PC-9 (cell line): ENCODE results near the gene SLC25A21. TPM values are rescaled to one million over a fixed set of nuclear protein-coding genes. Genes with fewer than 3 reads are reported as not detected.

Experiments used
- BruUV-seq: library from RNA; stranded (reverse); fragments of 400-500 nt; replicated peaks from 2 replicates; lab custom pipeline; 2021; lab: Mats Ljungman, UMichigan
- CTCF ChIA-PET: fragments of 300-600 bp; sonication (Branson Sonifier 250); formaldehyde crosslinking; loops from one replicate; lab custom pipeline; 2022; ENCODE audit warnings: antibody characterized with exemption; lab: Charles Lee
- POLR2A ChIA-PET: fragments of 300-600 bp; sonication (Branson Sonifier 250); formaldehyde crosslinking; loops from one replicate; lab custom pipeline; 2022; ENCODE audit warnings: antibody characterized with exemption; ENCODE audit not compliant: unreplicated experiment; lab: Charles Lee
- DNase-seq, 2 experiments: peaks; one replicate each; pipeline versions ENCODE4 v3.0.0 to v3.0.0-alpha.2; 2015 to 2022; ENCODE audit warnings: mixed read lengths in 1 of 2
- H2AFZ ChIP-seq: fragments of 200-600 bp; sonication (generic); 2 replicates; pipeline ENCODE4 v1.8.1; 2017; ENCODE audit warnings: antibody characterized with exemption
- H3F3A ChIP-seq: fragments of 200-600 bp; sonication (generic); 2 replicates; pipeline ENCODE4 v1.8.1; 2017; ENCODE audit warnings: antibody characterized with exemption, mild to moderate bottlenecking, low read depth; ENCODE audit not compliant: insufficient read depth
- H3K27ac ChIP-seq: fragments of 200-600 bp; sonication (generic); 2 replicates; pipeline ENCODE4 v1.6.1; 2016; ENCODE audit warnings: mixed run types
- H3K27me3 ChIP-seq: fragments of 200-600 bp; sonication (generic); 2 replicates; pipeline ENCODE4 v1.6.1; 2016; ENCODE audit warnings: low read depth, mixed run types; ENCODE audit not compliant: insufficient read depth
- H3K36me3 ChIP-seq: fragments of 200-600 bp; sonication (generic); 2 replicates; pipeline ENCODE4 v1.6.1; 2016; ENCODE audit warnings: low read depth, mixed run types
- H3K4me1 ChIP-seq: fragments of 200-600 bp; sonication (generic); replicated peaks from 2 replicates; pipeline ENCODE4 v1.6.1; 2016; ENCODE audit warnings: mixed run types; ENCODE audit not compliant: insufficient read depth
- H3K4me2 ChIP-seq: fragments of 200-600 bp; sonication (generic); 2 replicates; pipeline ENCODE4 v1.6.1; 2017; ENCODE audit warnings: mixed run types
- H3K4me3 ChIP-seq: fragments of 200-600 bp; sonication (generic); 2 replicates; pipeline ENCODE4 v1.6.1; 2016; ENCODE audit warnings: mixed run types
- H3K79me2 ChIP-seq: fragments of 200-600 bp; sonication (generic); 2 replicates; pipeline ENCODE4 v1.6.1; 2017; ENCODE audit warnings: low read depth, mixed run types
- H3K9me2 ChIP-seq: fragments of 200-600 bp; sonication (generic); 2 replicates; pipeline ENCODE4 v1.8.1; 2017; ENCODE audit warnings: mild to moderate bottlenecking; ENCODE audit not compliant: insufficient read depth
- H3K9me3 ChIP-seq: fragments of 200-600 bp; sonication (generic); 2 replicates; pipeline ENCODE4 v1.8.1; 2016; ENCODE audit warnings: low read depth; ENCODE audit not compliant: insufficient read depth
- H4K20me1 ChIP-seq: fragments of 200-600 bp; sonication (generic); 2 replicates; pipeline ENCODE4 v1.8.1; 2017; ENCODE audit not compliant: insufficient read depth
- EZH2 ChIP-seq: fragments of 200-600 bp; sonication (generic); IDR thresholded peaks from 2 replicates; pipeline ENCODE4 v1.8.0; 2017; ENCODE audit warnings: antibody characterized with exemption, low read depth
- intact Hi-C: fragments of 100-400 bp; cut with micrococcal nuclease; formaldehyde crosslinking; loops from one replicate; pipeline ENCODE4 v1.10.0; 2022; ENCODE audit not compliant: unreplicated experiment
- total RNA-seq: library from RNA; stranded (reverse); gene quantifications from 2 replicates; pipeline ENCODE4 v1.2.3, GENCODE V29; 2021
- TF ChIP-seq, protein P1 (sequence below): fragments of 200-600 bp; sonication (generic); conservative IDR thresholded peaks from 2 replicates; pipeline ENCODE4 v1.6.1; 2017; ENCODE audit warnings: mixed run types, antibody characterized with exemption, mild to moderate bottlenecking, moderate library complexity

The SLC25A21 gene
- total RNA-seq, 1 experiment from 2014 or later, result 3.2 TPM

DNA sequence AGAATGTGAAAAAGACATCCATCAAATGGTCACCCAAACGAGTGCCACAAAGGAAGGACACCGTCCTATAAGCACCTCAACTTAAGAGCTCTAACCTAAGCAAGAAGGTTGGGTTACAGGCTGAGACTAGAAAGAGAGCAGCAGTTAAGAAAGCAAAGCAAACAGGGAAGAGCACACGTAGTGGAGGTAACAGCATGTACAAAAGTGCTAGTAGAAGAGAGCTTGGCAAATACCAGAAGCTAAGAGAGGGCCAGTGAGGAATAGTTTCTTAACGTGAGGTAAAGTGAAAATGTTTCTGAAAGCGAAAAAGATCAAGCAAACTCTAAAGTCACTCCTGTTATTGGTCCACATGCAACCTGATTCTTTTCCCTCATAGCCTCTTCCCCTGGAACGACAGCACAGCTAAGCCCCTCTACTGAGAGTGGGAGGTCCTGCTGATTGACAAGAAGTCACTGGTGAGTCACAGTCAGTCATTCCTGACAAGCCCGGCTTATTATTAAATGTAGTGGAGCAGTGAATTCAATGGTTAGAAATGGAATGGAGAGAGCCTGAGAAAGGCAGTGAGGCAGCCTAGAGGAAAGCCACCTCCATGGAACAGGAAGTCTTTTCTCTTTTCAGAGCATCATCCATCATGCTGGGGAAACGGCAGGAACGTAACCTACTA, 204.4 kb downstream of the SLC25A21 start:
- BruUV-seq, result no TSS peak
- ChIA-PET CTCF (interaction anchor here (0.5 kb wide), 1 partner anchor 32 kb away, joined by 3 read pairs; no protein-coding TSS in a partner anchor), POLR2A (no interaction called here)
- Histone ChIP-seq H3K79me2 (no peaks in the 10 kb centered on the region), H3K36me3 (no peaks in the 10 kb centered on the region), H3K4me1 (peaks cover 1% of the 10 kb centered on the region), H4K20me1 (no peaks in the 10 kb centered on the region), H3K27me3 (no peaks in the 10 kb centered on the region), H3K27ac (no peak overlapping the region), H3K4me2 (no peak overlapping the region), H3K4me3 (no peak overlapping the region), H2AFZ (no peak overlapping the region), H3F3A (no peaks in the 10 kb centered on the region), H3K9me3 (no peaks in the 10 kb centered on the region), H3K9me2 (no peaks in the 10 kb centered on the region)
- TF ChIP-seq EZH2, result no peak
- TF ChIP-seq, protein P1, sequence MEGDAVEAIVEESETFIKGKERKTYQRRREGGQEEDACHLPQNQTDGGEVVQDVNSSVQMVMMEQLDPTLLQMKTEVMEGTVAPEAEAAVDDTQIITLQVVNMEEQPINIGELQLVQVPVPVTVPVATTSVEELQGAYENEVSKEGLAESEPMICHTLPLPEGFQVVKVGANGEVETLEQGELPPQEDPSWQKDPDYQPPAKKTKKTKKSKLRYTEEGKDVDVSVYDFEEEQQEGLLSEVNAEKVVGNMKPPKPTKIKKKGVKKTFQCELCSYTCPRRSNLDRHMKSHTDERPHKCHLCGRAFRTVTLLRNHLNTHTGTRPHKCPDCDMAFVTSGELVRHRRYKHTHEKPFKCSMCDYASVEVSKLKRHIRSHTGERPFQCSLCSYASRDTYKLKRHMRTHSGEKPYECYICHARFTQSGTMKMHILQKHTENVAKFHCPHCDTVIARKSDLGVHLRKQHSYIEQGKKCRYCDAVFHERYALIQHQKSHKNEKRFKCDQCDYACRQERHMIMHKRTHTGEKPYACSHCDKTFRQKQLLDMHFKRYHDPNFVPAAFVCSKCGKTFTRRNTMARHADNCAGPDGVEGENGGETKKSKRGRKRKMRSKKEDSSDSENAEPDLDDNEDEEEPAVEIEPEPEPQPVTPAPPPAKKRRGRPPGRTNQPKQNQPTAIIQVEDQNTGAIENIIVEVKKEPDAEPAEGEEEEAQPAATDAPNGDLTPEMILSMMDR, result no peak
- DNase-seq, result no peak
- intact Hi-C loops, result no loop called here

DNA sequence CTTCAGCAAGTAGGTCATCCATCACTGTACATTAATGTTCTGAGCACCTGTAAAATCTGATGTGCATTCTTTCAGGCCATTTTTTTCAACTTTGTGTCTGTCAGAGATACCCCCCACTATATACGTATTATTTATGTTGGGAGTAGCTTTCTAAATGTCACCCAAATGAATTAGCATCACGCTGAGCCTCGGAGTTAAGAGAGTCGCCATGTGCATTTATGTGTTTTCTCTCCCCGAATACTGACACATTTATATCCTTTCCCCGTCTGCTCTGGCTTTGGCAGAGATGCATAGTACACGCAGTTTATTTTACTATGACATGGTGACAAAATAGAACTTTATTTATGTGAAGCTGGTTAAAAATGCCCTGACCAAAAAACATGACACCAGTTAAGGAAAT, 216.4 kb downstream of the SLC25A21 start:
- no peaks in the 10 kb centered on the region for H4K20me1 ChIP-seq
- ChIA-PET CTCF (no interaction called here), POLR2A (interaction anchor here (0.6 kb wide), 1 partner anchor 27 kb away, joined by 5 read pairs; no protein-coding TSS in a partner anchor)
- no peak overlapping the region for H3K27ac ChIP-seq
- H3K36me3 ChIP-seq, result no peaks in the 10 kb centered on the region
- no peak overlapping the region for H3K4me2 ChIP-seq
- H3K27me3 ChIP-seq, result no peaks in the 10 kb centered on the region
- no peak overlapping the region for H3K4me3 ChIP-seq
- H3K9me3 ChIP-seq, result no peaks in the 10 kb centered on the region
- no peaks in the 10 kb centered on the region for H3K9me2 ChIP-seq
- TF ChIP-seq EZH2, result no peak
- TF ChIP-seq, protein P1, result no peak
- BruUV-seq, result no TSS peak
- no peaks in the 10 kb centered on the region for H3K79me2 ChIP-seq
- intact Hi-C loops, result no loop called here
- no peak overlapping the region for H2AFZ ChIP-seq
- peaks cover 13% of the 10 kb centered on the region; the same call in 1 of the 2 replicates for H3K4me1 ChIP-seq
- H3F3A ChIP-seq, result no peaks in the 10 kb centered on the region
- no peak for DNase-seq

DNA sequence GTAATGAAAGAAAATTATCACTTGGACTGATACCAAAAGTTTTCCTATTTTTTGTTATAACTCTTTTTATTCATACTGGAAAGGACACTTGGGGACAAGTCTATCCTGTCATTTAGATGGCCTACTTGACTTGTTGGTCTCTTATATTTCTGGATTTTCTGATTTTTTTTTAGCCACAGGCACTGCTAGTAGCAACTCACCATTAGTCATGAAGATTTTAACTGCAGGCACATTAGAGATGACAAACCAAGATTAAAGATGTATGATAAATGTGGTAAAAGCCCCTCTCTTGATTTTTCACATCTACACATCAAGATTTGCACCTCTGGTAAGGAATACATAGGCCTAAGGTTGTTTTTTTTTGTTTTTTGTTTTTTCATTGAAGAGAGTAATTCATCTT, 217.0 kb downstream of the SLC25A21 start:
- peaks cover 13% of the 10 kb centered on the region; the same call in 1 of the 2 replicates for H3K4me1 ChIP-seq
- TF ChIP-seq, protein P1, result no peak
- no peak for TF ChIP-seq EZH2
- H3K9me3 ChIP-seq, result no peaks in the 10 kb centered on the region
- H3F3A ChIP-seq, result no peaks in the 10 kb centered on the region
- no peak overlapping the region for H2AFZ ChIP-seq
- no peaks in the 10 kb centered on the region for H3K27me3 ChIP-seq
- CTCF ChIA-PET, result no interaction called here
- intact Hi-C loops, result no loop called here
- H3K36me3 ChIP-seq, result no peaks in the 10 kb centered on the region
- no peak overlapping the region for H3K27ac ChIP-seq
- H3K4me3 ChIP-seq, result no peak overlapping the region
- POLR2A ChIA-PET, result interaction anchor here (0.6 kb wide), 1 partner anchor 27 kb away, joined by 5 read pairs; no protein-coding TSS in a partner anchor
- no peaks in the 10 kb centered on the region for H3K79me2 ChIP-seq
- no peaks in the 10 kb centered on the region for H4K20me1 ChIP-seq
- BruUV-seq, result no TSS peak
- DNase-seq, result no peak
- no peak overlapping the region for H3K4me2 ChIP-seq
- H3K9me2 ChIP-seq, result no peaks in the 10 kb centered on the region
